OCI-LY1 (cell line): ENCODE results near the gene NRP2.

Experiments used
- H2AFZ ChIP-seq: fragments of 200-600 bp; sonication (generic), shearing (Covaris generic); 2 replicates; pipeline ENCODE4 v1.6.0; 2014; ENCODE audit warnings: antibody characterized with exemption, mild to moderate bottlenecking, low read length
- H3F3A ChIP-seq: fragments of 200-600 bp; sonication (generic), shearing (Covaris generic); 2 replicates; pipeline ENCODE4 v1.6.0; 2014; ENCODE audit warnings: mild to moderate bottlenecking, antibody characterized with exemption, low read length, moderate library complexity; ENCODE audit not compliant: insufficient read depth
- H3K27ac ChIP-seq: fragments of 200-600 bp; sonication (generic); 2 replicates; pipeline ENCODE4 v1.5.1; 2014; ENCODE audit warnings: low read length, mixed run types, mild to moderate bottlenecking, low read depth; ENCODE audit not compliant: poor library complexity, severe bottlenecking
- H3K27me3 ChIP-seq: fragments of 200-600 bp; sonication (generic); 2 replicates; pipeline ENCODE4 v1.6.0; 2014; ENCODE audit warnings: antibody characterized with exemption, mild to moderate bottlenecking, low read length, moderate library complexity; ENCODE audit not compliant: insufficient read depth
- H3K36me3 ChIP-seq: fragments of 200-600 bp; sonication (generic); 2 replicates; pipeline ENCODE4 v1.6.1; 2014; ENCODE audit warnings: mild to moderate bottlenecking, antibody characterized with exemption, low read length, moderate library complexity, mixed read lengths; ENCODE audit not compliant: insufficient read depth
- H3K4me1 ChIP-seq: fragments of 200-600 bp; sonication (generic); 2 replicates; pipeline ENCODE4 v1.5.1; 2014; ENCODE audit warnings: mild to moderate bottlenecking, low read length, moderate library complexity; ENCODE audit not compliant: insufficient read depth, severe bottlenecking
- H3K4me2 ChIP-seq: fragments of 200-600 bp; sonication (generic), shearing (Covaris generic); 2 replicates; pipeline ENCODE4 v1.6.1; 2014; ENCODE audit warnings: low read length
- H3K4me3 ChIP-seq: fragments of 200-600 bp; sonication (generic); 2 replicates; pipeline ENCODE4 v1.5.1; 2014; ENCODE audit warnings: low read length, low read depth, mild to moderate bottlenecking, mixed read lengths; ENCODE audit not compliant: poor library complexity, severe bottlenecking
- H3K79me2 ChIP-seq: fragments of 200-600 bp; shearing (Covaris generic); 2 replicates; pipeline ENCODE4 v1.6.1; 2016; ENCODE audit warnings: mixed run types, low read length, mixed read lengths; ENCODE audit not compliant: insufficient read depth
- H3K9ac ChIP-seq: fragments of 200-600 bp; sonication (generic), shearing (Covaris generic); 2 replicates; pipeline ENCODE4 v1.6.1; 2014; ENCODE audit warnings: mild to moderate bottlenecking, low read length, mixed read lengths
- H3K9me2 ChIP-seq: fragments of 200-600 bp; sonication (generic), shearing (Covaris generic); 2 replicates; pipeline ENCODE4 v1.6.1; 2014; ENCODE audit warnings: low read depth, mild to moderate bottlenecking, low read length, mixed read lengths
- H3K9me3 ChIP-seq: fragments of 200-600 bp; shearing (Covaris generic); 2 replicates; pipeline ENCODE4 v1.6.1; 2014; ENCODE audit warnings: low read length, mixed read lengths
- H4K20me1 ChIP-seq: fragments of 200-600 bp; sonication (generic), shearing (Covaris generic); 2 replicates; pipeline ENCODE4 v1.6.0; 2016; ENCODE audit warnings: mild to moderate bottlenecking, low read length; ENCODE audit not compliant: insufficient read depth
- EZH2 ChIP-seq: fragments of 200-600 bp; sonication (generic), shearing (Covaris generic); IDR thresholded peaks from 2 replicates; pipeline ENCODE4 v1.8.0; 2017; ENCODE audit warnings: borderline replicate concordance, mixed run types, mild to moderate bottlenecking, antibody characterized with exemption, low read length, moderate library complexity, mixed read lengths
- TF ChIP-seq, protein P1 (sequence below): fragments of 200-600 bp; sonication (generic), shearing (Covaris generic); IDR thresholded peaks from 2 replicates; pipeline ENCODE4 v1.5.1; 2017; ENCODE audit warnings: mild to moderate bottlenecking, antibody characterized with exemption, low read length, moderate library complexity, mixed read lengths

Gene NRP2

GRCh38 chr2:205770577-205770976 lies 88.3 kb downstream of the NRP2 start:
- no peak overlapping the region for H2AFZ ChIP-seq
- TF ChIP-seq, protein P1, sequence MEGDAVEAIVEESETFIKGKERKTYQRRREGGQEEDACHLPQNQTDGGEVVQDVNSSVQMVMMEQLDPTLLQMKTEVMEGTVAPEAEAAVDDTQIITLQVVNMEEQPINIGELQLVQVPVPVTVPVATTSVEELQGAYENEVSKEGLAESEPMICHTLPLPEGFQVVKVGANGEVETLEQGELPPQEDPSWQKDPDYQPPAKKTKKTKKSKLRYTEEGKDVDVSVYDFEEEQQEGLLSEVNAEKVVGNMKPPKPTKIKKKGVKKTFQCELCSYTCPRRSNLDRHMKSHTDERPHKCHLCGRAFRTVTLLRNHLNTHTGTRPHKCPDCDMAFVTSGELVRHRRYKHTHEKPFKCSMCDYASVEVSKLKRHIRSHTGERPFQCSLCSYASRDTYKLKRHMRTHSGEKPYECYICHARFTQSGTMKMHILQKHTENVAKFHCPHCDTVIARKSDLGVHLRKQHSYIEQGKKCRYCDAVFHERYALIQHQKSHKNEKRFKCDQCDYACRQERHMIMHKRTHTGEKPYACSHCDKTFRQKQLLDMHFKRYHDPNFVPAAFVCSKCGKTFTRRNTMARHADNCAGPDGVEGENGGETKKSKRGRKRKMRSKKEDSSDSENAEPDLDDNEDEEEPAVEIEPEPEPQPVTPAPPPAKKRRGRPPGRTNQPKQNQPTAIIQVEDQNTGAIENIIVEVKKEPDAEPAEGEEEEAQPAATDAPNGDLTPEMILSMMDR = no peak
- TF ChIP-seq EZH2 = no peak
- H3K4me1 ChIP-seq = peaks cover 4% of the 10 kb centered on the region

GRCh38 chr2:205771031-205771430 lies 88.7 kb downstream of the NRP2 start:
- H4K20me1 ChIP-seq = no peaks in the 10 kb centered on the region
- peaks cover 6% of the 10 kb centered on the region for H3K4me1 ChIP-seq
- no peaks in the 10 kb centered on the region for H3K9me2 ChIP-seq
- H3K27ac ChIP-seq = no peak overlapping the region
- no peak overlapping the region for H3K4me2 ChIP-seq
- H3K9ac ChIP-seq = no peak overlapping the region
- TF ChIP-seq EZH2 = no peak
- TF ChIP-seq, protein P1 = no peak
- no peaks in the 10 kb centered on the region for H3K79me2 ChIP-seq
- H3K27me3 ChIP-seq = no peaks in the 10 kb centered on the region
- H3F3A ChIP-seq = no peaks in the 10 kb centered on the region
- no peak overlapping the region for H2AFZ ChIP-seq
- H3K36me3 ChIP-seq = no peaks in the 10 kb centered on the region; the same call in 1 of the 2 replicates
- no peak overlapping the region for H3K4me3 ChIP-seq
- H3K9me3 ChIP-seq = no peaks in the 10 kb centered on the region

More at GRCh38 chr2:205770577-205770976, 88.3 kb downstream of the NRP2 start:
- Histone ChIP-seq H3K9ac (no peak overlapping the region), H3K4me3 (no peak overlapping the region), H4K20me1 (no peaks in the 10 kb centered on the region), H3K9me3 (no peaks in the 10 kb centered on the region), H3K79me2 (no peaks in the 10 kb centered on the region), H3K36me3 (no peaks in the 10 kb centered on the region; the same call in 1 of the 2 replicates), H3K27ac (no peak overlapping the region), H3K4me2 (no peak overlapping the region), H3F3A (no peaks in the 10 kb centered on the region), H3K27me3 (no peaks in the 10 kb centered on the region), H3K9me2 (no peaks in the 10 kb centered on the region)

GRCh38 chr2:205771666-205772065 lies 89.4 kb downstream of the NRP2 start:
- no peak overlapping the region for H3K4me3 ChIP-seq
- no peak overlapping the region for H3K27ac ChIP-seq
- H3F3A ChIP-seq = no peaks in the 10 kb centered on the region
- no peaks in the 10 kb centered on the region for H4K20me1 ChIP-seq
- no peaks in the 10 kb centered on the region for H3K9me3 ChIP-seq
- H3K4me2 ChIP-seq = no peak overlapping the region
- no peaks in the 10 kb centered on the region; the same call in 1 of the 2 replicates for H3K36me3 ChIP-seq
- H3K4me1 ChIP-seq = peaks cover 6% of the 10 kb centered on the region
- no peak overlapping the region for H3K9ac ChIP-seq
- H3K27me3 ChIP-seq = no peaks in the 10 kb centered on the region
- H2AFZ ChIP-seq = no peak overlapping the region
- no peaks in the 10 kb centered on the region for H3K9me2 ChIP-seq
- no peaks in the 10 kb centered on the region for H3K79me2 ChIP-seq
- TF ChIP-seq EZH2 = no peak
- TF ChIP-seq, protein P1 = no peak
